GM23248 (cell line): ENCODE data around the gene FGF2. TPM values are rescaled to one million over a fixed set of nuclear protein-coding genes. Genes with fewer than 3 reads are reported as not detected.

Source experiments
- DNase-seq: peaks from one replicate; pipeline ENCODE4 v3.0.0-alpha.2; 2015
- H2AFZ ChIP-seq: fragments of 200-600 bp; sonication (generic); 2 replicates; pipeline ENCODE4 v1.6.1; 2016; ENCODE audit warnings: antibody characterized with exemption
- H3F3A ChIP-seq: fragments of 200-600 bp; sonication (generic); 2 replicates; pipeline ENCODE4 v1.6.1; 2016; ENCODE audit warnings: mild to moderate bottlenecking, antibody characterized with exemption, mixed run types; ENCODE audit not compliant: insufficient read depth
- H3K27ac ChIP-seq: fragments of 200-600 bp; sonication (generic); 2 replicates; pipeline ENCODE4 v1.5.1; 2016; ENCODE audit warnings: mild to moderate bottlenecking
- H3K27me3 ChIP-seq: fragments of 200-600 bp; sonication (generic); replicated peaks from 2 replicates; pipeline ENCODE4 v1.6.1; 2016; ENCODE audit warnings: mild to moderate bottlenecking; ENCODE audit not compliant: insufficient read depth
- H3K36me3 ChIP-seq: fragments of 200-600 bp; sonication (generic); 2 replicates; pipeline ENCODE4 v1.6.1; 2016; ENCODE audit warnings: low read depth, mild to moderate bottlenecking
- H3K4me1 ChIP-seq: fragments of 200-600 bp; sonication (generic); 2 replicates; pipeline ENCODE4 v1.6.1; 2016; ENCODE audit warnings: mild to moderate bottlenecking; ENCODE audit not compliant: insufficient read depth
- H3K4me2 ChIP-seq: fragments of 200-600 bp; sonication (generic); one replicate; pipeline ENCODE4 v1.6.1; 2016; ENCODE audit warnings: mild to moderate bottlenecking; ENCODE audit not compliant: unreplicated experiment
- H3K4me3 ChIP-seq: fragments of 200-600 bp; sonication (generic); 2 replicates; pipeline ENCODE4 v1.5.1; 2016; ENCODE audit warnings: mild to moderate bottlenecking
- H3K79me2 ChIP-seq: fragments of 200-600 bp; sonication (generic); 2 replicates; pipeline ENCODE4 v1.6.1; 2016; ENCODE audit warnings: mild to moderate bottlenecking; ENCODE audit not compliant: insufficient read depth
- H3K9ac ChIP-seq: fragments of 200-600 bp; sonication (generic); 2 replicates; pipeline ENCODE4 v1.6.1; 2016; ENCODE audit warnings: mild to moderate bottlenecking
- H3K9me2 ChIP-seq: fragments of 200-600 bp; sonication (generic); 2 replicates; pipeline ENCODE4 v1.6.1; 2016; ENCODE audit warnings: mixed run types, mild to moderate bottlenecking, moderate library complexity; ENCODE audit not compliant: insufficient read depth
- H3K9me3 ChIP-seq: fragments of 200-600 bp; sonication (generic); one replicate; pipeline ENCODE4 v1.6.1; 2017; ENCODE audit warnings: low read depth
- H4K20me1 ChIP-seq: fragments of 200-600 bp; sonication (generic); 2 replicates; pipeline ENCODE4 v1.6.0; 2016; ENCODE audit not compliant: insufficient read depth
- EZH2 ChIP-seq: fragments of 200-600 bp; sonication (generic); IDR thresholded peaks from 2 replicates; pipeline ENCODE4 v1.6.1; 2018; ENCODE audit warnings: antibody characterized with exemption, mild to moderate bottlenecking; ENCODE audit not compliant: insufficient read depth, poor library complexity, severe bottlenecking
- EZH2phosphoT487 ChIP-seq: fragments of 200-600 bp; sonication (generic); IDR thresholded peaks from 2 replicates; pipeline ENCODE4 v1.6.1; 2018; ENCODE audit warnings: antibody characterized with exemption, moderate library complexity, mild to moderate bottlenecking, low read depth; ENCODE audit not compliant: insufficient read depth
- WGBS, 2 experiments: methylation state at CpG; one replicate each; pipeline ENCODE4 v1.1.6; 2015 to 2017; ENCODE audit warnings: low lambda C conversion rate in 2 of 2, low coverage in 1 of 2; ENCODE audit errors: missing lambda C conversion rate in 2 of 2; 5-methylcytosine and 5-hydroxymethylcytosine counted together
- in situ Hi-C: fragments of 300-500 bp; cut with MboI; formaldehyde crosslinking; loops from 2 replicates; pipeline ENCODE4 v1.15.0; 2020
- polyA plus RNA-seq: library from polyadenylated mRNA; unstranded; fragments of >200 nt; fragmentation: Nextera tagmentation; extraction: Ambion mirVana; gene quantifications from 2 replicates; pipeline ENCODE4 v1.2.1, GENCODE V29; 2016
- total RNA-seq: library from RNA; depleted of rRNA; stranded (reverse); fragments of >200 nt; shearing (Covaris generic); gene quantifications from 2 replicates; pipeline ENCODE4 v1.2.3, GENCODE V29; 2014

Gene FGF2
- total and polyA plus RNA-seq, 2 experiments from 2014 or later: 36.9 to 306 TPM

DNA sequence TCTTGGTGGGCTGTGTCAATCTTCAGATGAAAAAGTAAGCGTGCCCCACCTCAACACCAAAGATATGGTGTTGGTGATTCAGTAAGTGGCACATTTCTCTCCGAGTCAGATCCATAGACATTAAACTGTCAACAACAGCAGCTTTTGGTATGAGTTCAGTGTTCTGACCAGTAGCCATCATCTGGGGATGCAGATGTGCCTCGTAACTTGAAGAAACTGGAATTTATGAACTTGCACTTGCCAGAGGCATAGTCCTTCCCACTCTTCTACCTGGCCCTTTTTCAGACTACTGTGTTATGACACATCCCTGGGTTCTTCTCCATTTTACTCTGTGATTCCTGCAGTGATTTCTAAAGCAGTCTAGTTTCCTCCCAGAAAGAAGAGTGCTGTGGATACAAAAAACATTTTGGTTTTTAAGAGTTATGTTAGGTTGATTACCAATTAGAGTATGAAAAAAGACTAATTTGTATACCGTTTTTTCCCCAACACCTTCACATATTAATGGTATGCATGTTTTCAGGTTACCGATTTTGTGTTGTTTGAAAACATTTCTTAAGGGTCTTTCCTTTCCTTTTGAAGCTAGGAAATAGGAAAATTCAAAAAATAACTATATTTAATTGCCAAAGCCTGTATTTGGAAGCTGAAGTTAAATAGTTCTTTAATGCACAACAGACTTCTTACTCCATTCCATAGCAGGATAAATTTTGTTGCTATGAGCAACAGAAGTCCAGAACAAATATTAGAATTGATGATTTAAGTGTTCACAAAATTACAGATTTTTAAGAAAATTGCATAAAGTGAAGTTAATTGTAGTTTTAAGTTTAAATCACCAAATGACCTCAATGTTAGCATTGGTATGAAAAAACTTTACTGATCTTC is 56.5 kb downstream of the FGF2 start:
- DNase-seq: peak; percentile 70
- 11 to 13% methylated on average over 5 of the region's 5 CpGs for WGBS, 2 experiments
- TF ChIP-seq EZH2 (no peak), EZH2phosphoT487 (no peak)
- Histone ChIP-seq H3F3A (peaks cover 93% of the 10 kb centered on the region), H3K36me3 (peaks cover 87% of the 10 kb centered on the region), H3K9me2 (no peaks in the 10 kb centered on the region), H3K27me3 (no peaks in the 10 kb centered on the region), H3K4me1 (peaks cover 65% of the 10 kb centered on the region), H2AFZ (no peak overlapping the region), H3K9ac (peak overlapping the region; percentile 39; the same call in 1 of the 2 replicates), H3K4me3 (no peak overlapping the region), H3K79me2 (peaks cover 97% of the 10 kb centered on the region), H3K4me2 (peak overlapping the region; percentile 41), H3K9me3 (no peaks in the 10 kb centered on the region), H3K27ac (peak overlapping the region; percentile 51), H4K20me1 (no peaks in the 10 kb centered on the region)
- in situ Hi-C loops: no loop called here

DNA sequence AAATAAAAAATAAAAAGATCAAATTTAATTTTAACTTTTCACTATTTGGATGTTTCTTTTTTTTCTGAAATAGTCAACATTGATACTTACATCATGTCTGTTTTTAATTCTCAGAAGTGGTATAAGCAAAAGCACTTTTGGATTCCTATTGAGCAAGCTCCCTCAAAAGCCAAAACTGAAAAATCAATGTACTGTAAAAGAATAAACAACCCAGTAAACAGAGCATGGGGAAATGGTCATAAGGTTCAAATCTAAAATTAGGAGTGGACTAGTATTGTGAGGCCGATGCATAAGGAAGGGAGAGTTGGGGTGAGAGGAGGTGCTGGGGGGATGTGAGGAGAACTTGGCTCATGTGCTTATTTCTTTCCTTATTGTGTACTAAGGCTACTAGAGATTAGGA is 57.9 kb downstream of the FGF2 start:
- Histone ChIP-seq H3K27me3 (no peaks in the 10 kb centered on the region), H3K4me1 (peaks cover 59% of the 10 kb centered on the region), H3K9me2 (no peaks in the 10 kb centered on the region), H3K36me3 (peaks cover 88% of the 10 kb centered on the region), H3K4me3 (no peak overlapping the region), H3K4me2 (no peak overlapping the region), H3F3A (peaks cover 93% of the 10 kb centered on the region), H2AFZ (no peak overlapping the region), H3K9me3 (no peaks in the 10 kb centered on the region), H4K20me1 (no peaks in the 10 kb centered on the region), H3K9ac (no peak overlapping the region), H3K27ac (peak overlapping the region; percentile 51), H3K79me2 (peaks cover 97% of the 10 kb centered on the region)
- in situ Hi-C loops: no loop called here
- TF ChIP-seq EZH2phosphoT487: no peak
- no peak for TF ChIP-seq EZH2
- WGBS, 2 experiments: 19 to 23% methylated on average over 1 of the region's 1 CpG
- no peak for DNase-seq

DNA sequence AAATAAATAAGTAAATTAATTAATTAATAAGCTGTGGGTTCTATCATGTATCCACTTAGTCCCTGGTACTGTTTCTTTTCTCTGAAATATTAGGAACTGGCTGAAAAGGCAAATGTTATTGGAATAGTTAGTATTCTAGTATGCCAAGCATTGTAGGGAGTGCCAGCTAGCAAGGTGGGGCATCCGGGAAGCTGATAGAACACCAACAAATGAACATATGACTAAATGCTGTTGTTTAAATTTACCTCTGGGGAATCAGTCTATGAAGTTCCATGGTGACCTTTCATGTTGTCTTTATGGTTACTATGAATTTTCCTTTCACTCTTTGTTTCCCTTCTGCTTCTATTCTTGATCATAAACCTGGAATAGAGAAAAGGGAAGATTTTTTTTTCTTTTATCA is 63.1 kb downstream of the FGF2 start:
- peak overlapping the region; percentile 41 for H3K27ac ChIP-seq
- H3K4me3 ChIP-seq: no peak overlapping the region
- H3K4me2 ChIP-seq: peak overlapping the region; percentile 2
- in situ Hi-C loops: no loop called here
- H3K9me3 ChIP-seq: no peaks in the 10 kb centered on the region
- peaks cover 98% of the 10 kb centered on the region for H3K79me2 ChIP-seq
- no peaks in the 10 kb centered on the region for H3K9me2 ChIP-seq
- no peak overlapping the region for H3K9ac ChIP-seq
- H3K4me1 ChIP-seq: peaks cover 64% of the 10 kb centered on the region
- no peaks in the 10 kb centered on the region for H4K20me1 ChIP-seq
- H3K27me3 ChIP-seq: no peaks in the 10 kb centered on the region
- peaks cover 92% of the 10 kb centered on the region for H3K36me3 ChIP-seq
- no peak for TF ChIP-seq EZH2
- no peak for TF ChIP-seq EZH2phosphoT487
- H3F3A ChIP-seq: peaks cover 95% of the 10 kb centered on the region
- H2AFZ ChIP-seq: no peak overlapping the region
- DNase-seq: no peak
- 6 to 10% methylated on average over 1 of the region's 1 CpG for WGBS, 2 experiments

DNA sequence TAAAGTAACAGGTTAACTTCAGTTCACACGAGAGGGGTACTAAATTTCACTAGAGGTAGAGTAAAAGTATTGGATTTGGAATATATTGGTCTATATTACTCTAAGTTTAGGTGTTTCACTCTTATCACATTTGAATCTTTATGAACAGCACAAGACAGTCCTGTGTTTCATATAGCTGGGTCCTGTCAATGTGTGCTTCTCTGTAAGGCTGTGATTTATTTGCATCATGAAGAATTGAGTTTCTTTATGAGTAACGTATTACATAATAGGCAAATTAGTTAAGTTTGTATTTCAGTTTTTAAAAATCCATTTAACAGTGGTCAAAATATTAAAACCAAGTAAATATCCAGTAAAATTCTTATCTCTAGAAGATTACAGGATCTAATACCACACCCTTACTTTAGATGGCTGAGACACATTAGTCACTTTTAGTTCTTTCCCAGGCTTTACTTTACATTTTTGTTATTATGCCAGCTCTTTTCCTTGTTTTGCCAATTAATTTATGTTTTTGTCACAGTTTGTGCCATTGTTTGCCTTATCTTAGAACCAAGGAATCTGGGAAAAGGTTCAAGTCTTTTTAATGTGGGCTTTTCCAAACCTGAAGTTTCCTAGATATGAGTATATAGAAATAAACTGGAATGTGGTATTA is 63.6 kb downstream of the FGF2 start:
- Histone ChIP-seq H3K9me3 (no peaks in the 10 kb centered on the region), H3K36me3 (peaks cover 92% of the 10 kb centered on the region), H2AFZ (no peak overlapping the region), H3K4me2 (peak overlapping the region; percentile 32), H3K9me2 (no peaks in the 10 kb centered on the region), H3K4me3 (no peak overlapping the region), H3K79me2 (peaks cover 98% of the 10 kb centered on the region), H4K20me1 (no peaks in the 10 kb centered on the region), H3K4me1 (peaks cover 63% of the 10 kb centered on the region), H3K27ac (peak overlapping the region; percentile 41), H3F3A (peaks cover 93% of the 10 kb centered on the region), H3K9ac (no peak overlapping the region), H3K27me3 (no peaks in the 10 kb centered on the region)
- TF ChIP-seq EZH2 (no peak), EZH2phosphoT487 (no peak)
- in situ Hi-C loops: no loop called here
- WGBS, 2 experiments: 78% methylated on average over 2 of the region's 2 CpGs
- no peak for DNase-seq
